NCI-H2196 treated with DMSO at 0.1 percent for 48 hours (cell line): Measurements from ENCODE around the gene CHGA.
A peak's percentile ranks its signal among the peaks of the same experiment; 100 is the strongest.

ENCODE experiments used
- DNase-seq: peaks from one replicate; lab custom pipeline; 2025; ENCODE audit not compliant: unreplicated experiment; lab: John Stamatoyannopoulos, UW

Gene CHGA

DNA sequence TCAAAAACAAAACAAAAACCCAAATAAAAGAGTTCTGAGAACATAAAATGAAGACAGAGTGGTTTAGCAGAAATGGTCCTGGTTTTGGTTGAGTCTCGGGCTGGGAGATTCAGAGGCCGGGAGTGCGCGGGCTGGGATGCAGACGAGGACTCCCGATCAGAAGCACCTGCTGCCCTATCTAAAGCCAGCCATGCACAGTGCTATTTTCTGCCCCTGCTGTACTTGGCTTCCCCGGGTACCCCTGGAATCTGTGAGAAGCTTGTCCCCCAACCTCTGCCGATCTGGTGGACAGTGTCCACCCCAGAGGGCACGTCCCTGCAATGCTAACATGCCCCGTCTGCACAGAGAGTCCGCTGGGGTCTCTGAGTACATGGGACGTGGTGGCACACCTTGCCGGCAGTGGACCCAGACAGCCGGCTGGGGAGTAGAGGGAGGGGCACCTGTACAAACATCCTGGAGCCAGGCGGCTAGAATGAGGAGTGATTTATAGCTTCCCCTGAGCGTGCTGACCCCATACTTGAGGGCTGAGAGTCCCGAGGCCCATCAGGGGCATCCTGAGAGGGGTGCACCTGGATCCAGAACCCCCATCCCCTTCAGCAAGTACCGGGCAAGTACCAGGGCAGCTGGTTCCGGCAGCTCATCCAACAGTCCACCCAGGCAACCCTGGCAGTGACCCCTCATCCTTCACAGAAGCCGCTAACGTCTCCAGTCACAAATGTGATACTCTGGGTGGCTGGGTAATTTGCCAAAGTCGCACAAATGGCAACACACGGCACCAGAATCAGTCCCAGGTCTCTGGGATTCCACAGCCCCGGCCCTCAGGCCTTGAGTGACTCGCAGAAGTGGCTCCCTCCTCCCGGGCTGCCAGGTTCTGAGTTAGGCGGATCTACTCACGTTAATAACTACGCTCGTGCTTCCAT lies 37.1 kb downstream of the CHGA start:
- DNase-seq: no peak

DNA sequence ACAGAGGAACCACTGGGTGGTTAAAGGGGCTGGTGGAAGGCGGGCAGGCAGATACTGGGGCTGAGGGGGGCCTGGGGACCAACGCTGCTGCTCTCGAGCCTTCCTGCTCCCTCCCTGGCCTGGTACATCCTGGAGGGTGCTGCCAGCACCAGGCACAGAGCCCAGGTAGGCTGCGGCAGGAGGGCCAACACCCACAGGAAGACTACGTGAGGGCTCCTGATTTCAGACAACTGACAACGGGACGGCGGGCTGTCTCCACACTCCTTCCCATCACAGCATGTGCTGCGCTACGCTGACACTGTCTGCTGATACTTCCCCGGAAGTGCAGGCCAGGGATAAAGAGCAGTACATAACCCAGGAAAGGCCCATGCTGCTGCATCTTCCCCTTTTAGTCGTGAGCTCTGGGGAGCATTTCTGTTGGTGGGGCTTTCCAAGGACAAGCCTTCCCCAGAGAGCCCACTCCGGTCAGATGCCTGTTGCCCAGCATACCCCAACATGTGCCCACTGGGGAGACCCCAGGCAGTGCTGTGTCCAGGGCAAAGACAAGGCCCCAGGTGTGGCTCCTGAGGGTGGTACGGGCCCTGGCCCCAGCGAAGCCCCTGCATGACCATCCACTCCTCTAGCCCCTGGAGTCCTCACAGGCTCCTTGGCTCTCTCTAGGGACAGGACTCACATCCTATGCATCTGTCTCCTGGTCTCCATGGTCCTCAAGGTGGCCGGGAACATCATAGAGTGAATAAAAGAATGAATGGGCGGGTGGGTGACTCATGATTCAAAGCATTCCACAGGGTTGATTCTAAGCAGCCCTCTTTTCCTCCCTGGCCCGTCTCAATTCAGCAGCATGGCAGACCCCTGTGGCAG lies 38.0 kb downstream of the CHGA start:
- no peak for DNase-seq

DNA sequence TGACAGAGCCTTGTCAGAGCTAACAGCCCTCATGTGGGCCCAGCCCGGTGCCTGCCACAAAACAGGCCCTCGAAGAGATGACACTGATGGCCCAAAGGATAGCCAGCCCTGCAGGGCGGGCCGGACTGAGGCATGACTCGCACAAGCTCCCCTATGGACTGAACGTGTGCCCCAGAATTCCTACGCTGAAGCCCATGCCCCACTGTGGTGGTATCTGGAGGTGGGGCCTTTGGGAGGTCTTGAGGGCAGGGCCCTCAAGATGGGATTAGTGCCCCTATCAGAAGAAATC lies 38.6 kb downstream of the CHGA start:
- DNase-seq: no peak

DNA sequence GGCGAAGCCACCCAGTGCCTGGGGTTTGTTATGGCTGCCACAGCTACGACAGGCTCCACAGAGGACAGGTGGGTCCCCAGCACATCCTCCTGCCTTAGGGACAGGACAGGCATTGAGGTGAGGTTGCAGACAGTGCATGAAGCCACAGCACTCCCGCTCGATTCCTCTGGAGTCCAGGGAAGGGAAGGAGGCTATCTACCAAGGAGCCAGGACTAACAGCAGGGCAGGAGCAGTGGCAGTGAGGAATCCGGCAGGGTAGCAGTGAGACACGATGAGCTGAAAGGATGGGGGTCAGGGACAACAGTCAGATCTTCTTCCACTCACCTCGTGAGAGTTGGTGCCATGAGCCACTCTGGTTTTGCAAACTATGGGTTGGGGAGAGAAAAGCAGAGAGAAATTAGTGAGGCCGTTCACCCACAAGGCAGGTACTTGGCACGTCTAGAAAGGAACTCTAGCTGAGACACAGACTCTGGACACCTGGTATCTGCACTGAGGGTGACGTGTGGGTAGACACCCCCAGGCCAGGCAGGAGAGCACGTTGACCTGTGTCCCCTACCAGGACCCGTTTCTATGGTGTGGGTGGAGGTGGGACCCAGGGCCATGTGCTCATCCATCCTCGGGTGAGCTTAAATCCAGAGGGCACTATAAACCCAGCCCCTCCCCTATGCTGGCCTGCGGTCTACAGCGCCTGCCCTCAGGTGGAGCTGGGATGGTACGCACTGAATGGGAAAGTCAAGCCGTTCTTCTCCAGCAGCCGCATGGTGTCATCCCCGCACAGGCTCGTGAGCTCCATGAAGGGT lies 39.3 kb downstream of the CHGA start:
- DNase-seq: no peak

DNA sequence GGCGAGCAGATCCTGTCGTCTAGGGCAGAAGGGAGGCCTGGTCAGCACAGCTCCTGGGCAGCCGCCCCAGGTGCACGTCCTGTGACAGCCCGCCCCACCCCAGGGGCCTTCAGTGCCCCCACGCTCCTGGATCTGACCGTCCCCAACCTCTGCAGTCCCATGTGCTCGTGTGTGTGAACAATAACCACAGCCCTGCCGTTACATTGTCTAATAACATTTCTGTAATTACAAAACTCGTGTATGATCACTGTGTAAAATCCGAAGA lies 39.8 kb downstream of the CHGA start:
- no peak for DNase-seq

DNA sequence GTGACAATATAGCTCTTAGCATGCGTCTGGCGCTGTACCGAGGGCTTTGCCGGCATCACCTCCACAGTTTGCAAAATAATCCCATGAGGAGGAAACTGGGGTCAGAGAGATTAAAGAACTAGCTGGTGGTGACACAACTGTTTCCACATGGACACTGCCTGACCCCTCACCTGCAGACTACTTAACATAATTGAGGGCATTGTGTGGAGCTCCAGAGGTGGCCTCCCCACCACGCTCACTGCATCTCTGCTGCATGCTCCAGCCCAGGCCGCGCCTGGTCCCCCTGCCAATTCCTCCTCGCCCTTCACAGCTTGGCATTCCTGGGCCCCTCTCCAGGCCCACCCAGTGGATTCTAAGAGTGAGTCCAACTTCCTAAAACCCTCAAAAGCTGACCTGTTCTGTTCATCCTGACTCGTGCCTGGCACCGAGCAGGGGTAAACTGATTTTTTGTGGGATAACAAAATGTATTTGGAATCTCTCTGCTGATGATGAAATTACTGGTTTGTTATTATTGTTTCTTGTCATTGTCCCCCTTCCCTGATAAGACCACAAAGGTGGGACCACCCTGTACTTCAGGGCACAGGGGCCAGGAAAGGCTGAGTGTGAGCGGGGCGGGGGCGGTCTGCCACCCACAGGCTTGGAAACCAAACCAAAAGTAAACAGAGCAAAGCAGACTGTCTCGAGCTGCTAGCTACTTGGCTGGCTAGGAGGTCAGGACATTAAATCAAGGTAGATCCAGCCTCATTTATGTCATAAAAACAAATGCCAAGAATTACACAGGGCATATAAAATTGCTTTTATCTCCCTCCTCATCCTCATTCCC lies 40.6 kb downstream of the CHGA start:
- no peak for DNase-seq

DNA sequence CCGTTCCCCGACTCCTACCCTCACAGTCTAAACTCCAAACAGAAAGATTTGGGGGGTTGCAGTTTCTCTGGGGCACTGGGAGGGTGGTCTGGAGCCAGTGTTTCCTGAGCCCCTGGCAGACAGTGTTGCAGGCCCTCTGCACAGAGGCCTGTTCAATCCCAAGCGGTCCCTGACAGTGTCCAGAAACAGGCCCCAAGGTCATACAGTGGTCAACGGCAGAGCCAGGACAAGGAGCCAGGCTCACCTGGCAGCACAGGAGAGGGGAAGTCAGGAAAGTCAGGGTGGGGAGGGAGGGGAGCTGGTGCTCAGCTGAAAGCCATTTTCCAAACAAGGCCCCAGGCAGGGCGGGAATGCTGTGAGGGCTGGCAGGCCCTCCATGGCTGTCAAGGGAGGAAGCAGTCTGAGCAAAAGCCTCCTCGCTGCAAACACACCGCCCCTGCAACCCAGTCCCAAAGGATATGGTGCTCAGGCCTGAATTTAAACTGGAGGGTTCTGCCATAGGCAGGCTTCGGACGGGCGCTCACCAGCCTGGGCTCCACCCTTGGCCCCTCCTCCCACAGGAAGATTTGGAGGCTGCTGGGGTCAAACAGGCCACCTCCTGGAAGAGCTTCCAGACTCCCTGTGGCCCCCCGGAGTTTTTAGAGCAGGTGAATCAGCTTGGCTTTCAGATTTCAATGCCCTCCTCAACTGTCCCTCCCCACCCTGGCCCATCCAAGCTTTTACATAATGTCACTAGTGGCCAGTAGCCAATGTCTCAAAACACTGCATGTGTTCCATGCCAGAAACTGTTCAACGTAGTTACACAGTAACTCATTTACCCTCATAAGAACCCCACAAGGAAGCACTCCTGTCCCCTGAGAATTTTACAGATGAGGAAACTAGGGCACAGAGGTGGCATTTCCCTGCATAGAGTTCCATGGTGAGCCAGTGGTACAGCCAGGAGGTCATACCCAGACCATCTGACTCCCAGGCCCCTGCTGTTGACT lies 41.5 kb downstream of the CHGA start:
- no peak for DNase-seq

DNA sequence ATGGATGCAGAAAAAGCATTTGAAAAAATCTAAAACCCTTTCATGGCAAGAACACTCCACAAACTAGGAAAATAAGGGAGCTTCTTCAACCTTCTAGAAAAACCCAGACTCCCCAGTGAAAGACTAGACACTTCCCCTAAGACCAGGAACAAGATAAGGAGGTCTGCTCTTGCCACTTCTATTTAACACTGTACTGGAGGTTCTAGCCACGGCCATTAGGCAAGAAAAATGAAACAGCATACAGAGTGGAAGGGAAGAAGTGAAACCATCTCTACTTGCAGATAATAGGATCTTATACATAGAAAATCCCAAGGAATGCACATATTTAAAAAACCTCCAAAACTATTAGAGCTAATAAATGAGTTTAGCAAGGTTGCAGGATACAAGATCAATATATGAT lies 42.3 kb downstream of the CHGA start:
- DNase-seq: no peak

DNA sequence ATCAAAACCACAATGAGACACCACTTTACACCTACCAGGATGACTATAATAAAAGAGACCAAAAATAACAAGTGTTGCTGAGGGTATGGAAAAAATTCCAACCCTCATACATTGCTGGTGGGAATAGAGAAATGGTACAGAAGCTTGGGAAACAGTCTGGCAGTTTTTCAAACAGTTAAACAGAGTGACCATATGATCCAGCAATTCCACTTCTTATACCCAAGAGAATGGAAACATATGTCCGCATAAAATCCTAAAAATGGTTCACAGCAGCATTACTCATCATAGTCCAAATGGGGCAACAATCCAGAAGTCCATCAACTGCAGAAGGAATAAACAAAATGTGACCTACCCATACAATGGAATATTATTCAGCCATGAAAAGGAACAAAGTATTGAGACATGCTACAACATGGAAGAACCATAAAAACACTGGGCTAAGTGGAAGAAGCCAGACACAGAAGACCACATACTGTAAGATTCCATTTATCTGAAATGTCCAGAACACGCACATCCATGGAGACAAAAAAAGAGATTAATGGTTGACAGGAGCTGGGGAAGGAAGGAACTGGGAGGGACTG lies 44.5 kb downstream of the CHGA start:
- DNase-seq: no peak

DNA sequence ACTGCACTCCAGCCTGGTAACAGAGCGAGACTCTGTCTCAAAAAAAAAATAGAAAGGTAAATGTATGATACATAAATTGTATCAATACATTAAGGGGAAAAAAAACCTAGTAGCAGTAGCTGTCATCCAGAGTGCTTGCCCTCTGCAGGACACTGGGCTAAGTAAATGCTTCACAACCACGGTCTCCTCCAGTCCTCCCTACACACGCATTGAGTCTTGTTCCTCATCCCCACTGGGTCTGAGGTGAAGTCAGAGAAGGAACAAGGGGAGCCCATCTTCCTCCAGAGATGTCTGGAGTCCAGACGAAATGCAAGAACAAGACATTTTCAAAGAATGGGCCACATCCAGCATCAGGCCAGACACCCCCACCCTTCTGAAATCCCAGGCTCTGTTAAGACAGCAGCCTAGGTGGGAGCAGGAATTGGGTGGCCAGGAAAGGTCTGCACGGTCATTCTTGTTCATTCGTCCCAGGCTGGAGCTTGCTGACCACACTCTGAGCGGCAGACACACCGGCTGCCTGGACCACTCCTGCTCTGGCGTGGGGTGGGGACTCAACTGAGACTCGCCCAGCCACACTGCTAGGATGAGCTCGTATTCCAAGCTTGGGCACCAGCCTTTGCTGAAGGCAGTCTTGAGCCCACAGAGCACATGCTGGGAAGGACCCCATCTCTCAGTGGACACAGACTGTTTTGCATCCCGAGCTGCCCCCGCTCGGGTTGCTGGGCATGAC lies 45.5 kb downstream of the CHGA start:
- no peak for DNase-seq

DNA sequence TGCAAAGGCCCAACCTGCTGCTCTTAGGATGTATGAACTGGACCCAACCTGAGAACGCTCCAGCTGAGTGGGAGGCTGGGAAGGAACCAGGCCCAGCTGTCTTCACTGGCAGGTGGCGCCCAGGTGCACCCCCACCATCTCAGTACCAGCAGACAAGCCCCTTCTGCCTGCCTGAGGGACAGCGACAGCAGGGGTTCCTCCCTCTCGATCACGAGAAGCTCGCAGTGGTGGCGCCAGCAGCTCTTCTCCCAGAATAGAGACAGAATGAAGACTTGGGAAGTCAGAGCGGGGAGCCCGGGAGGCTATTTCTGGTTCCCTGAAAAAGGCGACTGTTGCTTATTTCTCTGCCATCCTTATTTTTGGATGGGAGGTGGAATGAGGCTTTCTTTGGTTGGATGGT lies 46.5 kb downstream of the CHGA start:
- DNase-seq: no peak

DNA sequence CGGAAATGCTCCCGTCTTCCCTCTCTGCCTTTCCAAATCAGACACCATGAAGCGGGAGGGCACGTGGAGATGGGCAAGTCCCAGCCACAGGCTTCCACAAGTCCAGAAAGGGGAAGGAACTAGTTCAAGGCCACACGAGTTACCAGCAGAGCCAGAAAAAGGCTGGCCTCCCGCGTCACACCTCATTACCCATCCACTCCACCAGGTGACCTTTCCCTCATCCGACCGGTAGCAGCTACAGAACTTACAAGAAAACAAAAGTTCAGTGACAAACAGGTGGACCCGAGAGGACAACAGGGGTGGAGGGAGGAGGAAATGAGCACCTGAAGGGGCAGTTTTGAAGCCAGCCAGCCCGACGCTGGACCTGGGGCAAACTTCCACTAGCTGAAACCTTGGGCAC lies 46.9 kb downstream of the CHGA start:
- no peak for DNase-seq

DNA sequence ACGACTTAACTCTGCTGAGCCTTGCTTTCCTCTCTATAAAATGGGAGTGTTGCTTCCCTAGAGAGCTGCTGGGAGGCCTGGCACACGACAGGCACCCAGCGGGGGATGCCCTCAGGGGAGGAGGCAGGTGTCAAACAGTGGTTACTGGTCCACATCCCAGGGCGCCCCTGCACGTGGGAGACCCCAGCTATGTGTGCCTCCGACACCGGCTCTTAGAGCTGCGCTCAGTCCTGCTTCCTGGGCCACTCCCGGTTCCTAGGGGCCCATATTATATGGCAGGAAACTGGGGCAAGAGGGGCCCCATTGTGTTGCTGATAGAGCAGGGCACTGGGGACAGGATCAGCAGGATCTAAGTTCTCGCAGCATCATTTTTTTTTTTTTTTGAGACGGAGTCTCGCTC lies 47.3 kb downstream of the CHGA start:
- no peak for DNase-seq

DNA sequence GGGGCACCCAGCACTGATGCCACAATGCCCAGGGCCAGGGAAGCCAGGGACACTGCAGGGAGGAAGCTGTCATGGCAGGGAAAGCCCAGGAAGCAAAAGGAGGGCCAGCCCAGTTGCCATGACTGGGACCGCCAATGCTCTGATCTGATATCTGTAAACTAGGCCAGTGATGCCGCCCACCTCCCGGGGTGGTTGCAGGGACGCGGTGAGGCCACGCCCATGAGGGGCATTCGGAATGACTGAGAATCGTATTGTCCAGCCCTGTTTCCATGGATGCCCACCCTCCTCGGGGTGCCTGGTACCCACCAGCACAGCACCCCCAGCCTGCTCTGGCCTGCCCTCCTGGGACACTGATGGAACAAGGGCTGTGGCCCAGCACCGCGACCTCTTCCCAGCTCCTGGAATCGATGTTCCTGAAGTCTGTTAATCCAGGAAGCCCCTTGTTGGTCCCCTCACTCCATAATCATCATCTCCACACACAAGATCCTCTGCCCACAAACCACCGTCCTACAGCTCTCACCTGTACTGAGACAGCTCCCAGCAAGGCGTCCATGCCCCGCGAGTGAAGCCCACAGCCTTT lies 48.7 kb downstream of the CHGA start:
- DNase-seq: no peak

DNA sequence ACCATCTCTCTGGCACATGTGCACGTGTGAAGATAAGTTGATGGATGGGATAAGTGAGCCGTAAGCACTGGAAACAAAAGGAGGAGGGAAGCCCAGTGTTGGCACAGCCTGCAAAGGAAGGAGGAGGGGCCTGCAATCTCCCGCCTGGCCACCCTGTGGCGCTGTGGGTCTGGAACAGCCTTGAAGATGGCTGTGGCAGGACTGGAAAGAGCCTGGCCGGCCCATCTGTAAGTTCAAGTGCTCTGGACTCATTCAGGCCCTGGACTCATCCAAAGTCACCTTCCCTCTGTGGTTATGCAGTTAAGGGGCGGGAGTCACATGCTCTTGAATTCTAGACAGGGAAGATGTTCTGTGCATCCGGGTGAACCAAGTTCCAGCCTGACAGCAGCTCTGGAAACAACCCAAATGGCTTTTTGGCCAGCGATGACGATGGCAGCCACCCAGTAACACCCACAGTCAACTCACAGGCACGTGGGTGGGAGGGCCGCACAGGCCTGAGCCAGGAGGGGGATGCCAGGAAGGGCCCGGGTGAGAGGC lies 50.4 kb downstream of the CHGA start:
- DNase-seq: peak; percentile 13

DNA sequence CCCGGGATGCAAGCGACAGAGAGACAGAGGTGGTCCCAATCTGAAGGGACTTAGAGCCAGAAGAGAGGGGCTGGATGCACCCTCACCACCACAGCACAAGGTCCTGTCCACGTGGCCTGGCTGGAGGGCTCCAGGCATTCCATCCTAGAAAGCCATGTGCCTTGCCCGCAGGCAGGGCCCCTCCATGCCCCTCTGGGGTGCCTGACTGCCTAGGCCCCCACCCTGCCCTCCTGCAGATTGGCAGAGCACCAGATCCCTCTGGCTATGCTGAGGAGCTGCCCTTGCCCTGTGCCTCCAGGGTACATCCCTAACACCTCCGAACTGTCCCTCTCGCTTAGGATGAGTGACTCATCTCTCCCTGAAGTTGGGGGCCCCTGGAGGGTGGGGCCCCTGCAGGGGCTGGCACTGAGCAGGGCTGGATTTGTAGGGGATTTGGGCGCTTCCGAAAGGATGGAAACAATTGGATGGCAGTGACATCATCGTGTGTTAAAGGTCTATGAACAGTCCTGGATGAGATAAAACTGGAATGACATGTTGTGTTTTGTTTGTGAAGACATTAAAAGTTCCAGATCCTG lies 50.9 kb downstream of the CHGA start:
- no peak for DNase-seq

DNA sequence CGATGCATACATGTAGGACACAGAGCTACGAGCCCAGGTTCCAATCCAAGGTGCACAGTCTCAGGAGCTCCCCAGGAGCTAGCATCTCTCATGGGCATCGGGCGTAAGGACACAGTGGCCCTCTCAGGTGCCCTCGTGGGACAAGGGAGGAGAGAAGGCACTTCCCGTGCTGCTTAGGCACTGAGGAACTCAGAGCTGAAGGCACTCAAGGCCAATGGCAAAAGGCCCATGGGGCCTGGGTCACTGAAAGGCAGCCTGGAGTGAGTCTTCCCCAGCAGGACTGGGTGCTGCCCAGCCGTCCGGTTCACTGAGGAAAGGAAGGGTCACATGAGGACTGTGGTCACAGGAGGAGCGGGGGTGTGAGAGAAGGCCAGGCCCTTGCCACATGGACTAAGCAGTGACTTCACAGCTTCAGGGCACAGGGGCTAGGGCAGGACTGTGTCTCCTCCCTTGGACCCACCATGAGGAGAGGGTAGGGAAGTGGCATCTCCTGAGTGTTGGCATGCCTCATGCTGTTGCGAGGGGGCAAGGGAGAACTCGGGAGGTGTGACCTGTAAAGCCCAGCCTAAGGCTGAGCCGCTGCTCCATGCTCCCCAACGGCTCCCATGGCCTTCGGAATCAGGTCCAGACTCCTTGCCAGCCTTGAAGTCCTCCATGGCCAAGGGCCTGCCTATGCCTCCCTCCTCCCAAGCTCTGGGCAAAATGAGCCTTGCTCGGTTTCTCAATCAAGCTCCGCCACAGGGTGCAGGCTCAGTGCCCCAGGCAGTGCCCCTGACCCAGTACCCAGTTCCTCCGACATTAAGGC lies 51.8 kb downstream of the CHGA start:
- DNase-seq: no peak
